GM23338 (cell line): ENCODE measurements around the gene MTHFR. TPM values are rescaled to one million over a fixed set of nuclear protein-coding genes. Genes with fewer than 3 reads are reported as not detected.

Source experiments
- ATAC-seq: fragments of 200-7000 bp; cut with Tn5 transposase; 3 replicates; pipeline ENCODE4 v1.9.1; 2020
- DNase-seq: peaks from one replicate; pipeline ENCODE4 v3.0.0-alpha.2; 2015; ENCODE audit warnings: low spot score
- H2AFZ ChIP-seq: fragments of 200-600 bp; sonication (generic); 2 replicates; pipeline ENCODE4 v1.8.0; 2016; ENCODE audit warnings: antibody characterized with exemption, mild to moderate bottlenecking, moderate library complexity
- H3F3A ChIP-seq: fragments of 200-600 bp; sonication (generic); replicated peaks from 2 replicates; pipeline ENCODE4 v1.8.0; 2017; ENCODE audit warnings: antibody characterized with exemption, mixed run types, low read depth
- H3K27ac ChIP-seq: fragments of 200-600 bp; sonication (generic); 2 replicates; pipeline ENCODE4 v1.6.1; 2016; ENCODE audit warnings: low read depth
- H3K27me3 ChIP-seq: fragments of 200-600 bp; sonication (generic); 2 replicates; pipeline ENCODE4 v1.8.0; 2016; ENCODE audit warnings: mild to moderate bottlenecking, mixed run types, moderate library complexity; ENCODE audit not compliant: insufficient read depth
- H3K36me3 ChIP-seq: fragments of 200-600 bp; sonication (generic); 2 replicates; pipeline ENCODE4 v1.8.0; 2016; ENCODE audit warnings: mild to moderate bottlenecking; ENCODE audit not compliant: insufficient read depth
- H3K4me1 ChIP-seq: fragments of 200-600 bp; sonication (generic); 2 replicates; pipeline ENCODE4 v1.8.0; 2016; ENCODE audit warnings: mild to moderate bottlenecking, moderate library complexity; ENCODE audit not compliant: insufficient read depth
- H3K4me2 ChIP-seq: fragments of 200-600 bp; sonication (generic); 2 replicates; pipeline ENCODE4 v1.7.1; 2017; ENCODE audit warnings: mixed run types
- H3K4me3 ChIP-seq: fragments of 200-600 bp; sonication (generic); 2 replicates; pipeline ENCODE4 v1.6.1; 2016; ENCODE audit warnings: mixed run types
- H3K79me2 ChIP-seq: fragments of 200-600 bp; sonication (generic); replicated peaks from 2 replicates; pipeline ENCODE4 v1.8.0; 2017; ENCODE audit warnings: mild to moderate bottlenecking; ENCODE audit not compliant: insufficient read depth
- H3K9me2 ChIP-seq: fragments of 200-600 bp; sonication (generic); 2 replicates; pipeline ENCODE4 v1.8.0; 2017; ENCODE audit not compliant: insufficient read depth
- H4K20me1 ChIP-seq: fragments of 200-600 bp; sonication (generic); replicated peaks from 2 replicates; pipeline ENCODE4 v1.8.0; 2017; ENCODE audit warnings: mild to moderate bottlenecking; ENCODE audit not compliant: insufficient read depth
- H3K27ac Mint-ChIP-seq: 2 replicates; pipeline ENCODE4 v1.8.0; 2020; ENCODE audit warnings: inconsistent platforms, mild to moderate bottlenecking, moderate library complexity, mixed read lengths
- H3K27me3 Mint-ChIP-seq: 3 replicates; pipeline ENCODE4 v1.8.0; 2022; ENCODE audit warnings: low read depth, mild to moderate bottlenecking, moderate library complexity, mixed read lengths, inconsistent platforms; ENCODE audit not compliant: insufficient read depth, poor library complexity
- H3K36me3 Mint-ChIP-seq: 3 replicates; pipeline ENCODE4 v1.8.0; 2021; ENCODE audit warnings: low read depth, mild to moderate bottlenecking, inconsistent platforms, moderate library complexity, mixed read lengths
- H3K4me1 Mint-ChIP-seq: 3 replicates; pipeline ENCODE4 v1.8.0; 2020; ENCODE audit warnings: mild to moderate bottlenecking, inconsistent platforms, mixed read lengths
- H3K4me3 Mint-ChIP-seq: 3 replicates; pipeline ENCODE4 v1.8.0; 2021; ENCODE audit warnings: moderate library complexity, mild to moderate bottlenecking, inconsistent platforms, mixed read lengths
- H3K9me3 Mint-ChIP-seq: 3 replicates; pipeline ENCODE4 v1.8.0; 2020; ENCODE audit warnings: moderate library complexity, mild to moderate bottlenecking, inconsistent platforms, mixed read lengths
- CREB1 ChIP-seq: fragments of 250-450 bp; sonication (Bioruptor Pico); IDR thresholded peaks from 2 replicates; pipeline ENCODE4 v1.5.0; 2020; ENCODE audit warnings: low read depth, mild to moderate bottlenecking, moderate library complexity
- EZH2 ChIP-seq: fragments of 200-600 bp; sonication (generic); IDR thresholded peaks from one replicate; pipeline ENCODE4 v1.8.0; 2017; ENCODE audit warnings: antibody characterized with exemption, mild to moderate bottlenecking, low read depth; ENCODE audit not compliant: unreplicated experiment
- EZH2phosphoT487 ChIP-seq: fragments of 200-600 bp; sonication (generic); IDR thresholded peaks from one replicate; pipeline ENCODE4 v1.8.1; 2018; ENCODE audit warnings: antibody characterized with exemption; ENCODE audit not compliant: unreplicated experiment
- NANOG ChIP-seq: IDR thresholded peaks from 2 replicates; pipeline ENCODE4 v1.6.1; 2016; ENCODE audit warnings: antibody characterized with exemption, borderline replicate concordance
- POLR2AphosphoS5 ChIP-seq: IDR thresholded peaks from 2 replicates; pipeline ENCODE4 v1.6.1; 2016; ENCODE audit warnings: antibody characterized with exemption, low read depth
- STAT1 ChIP-seq: IDR thresholded peaks from one replicate; pipeline ENCODE4 v1.6.1; 2016; ENCODE audit warnings: antibody characterized with exemption; ENCODE audit not compliant: unreplicated experiment
- ZNF114 ChIP-seq: fragments of 250-450 bp; sonication (Bioruptor Pico); IDR thresholded peaks from 2 replicates; pipeline ENCODE4 v1.5.0; 2020; ENCODE audit warnings: mild to moderate bottlenecking, moderate library complexity
- ZNF331 ChIP-seq: fragments of 250-450 bp; sonication (Bioruptor Pico); IDR thresholded peaks from 2 replicates; pipeline ENCODE4 v1.5.0; 2020; ENCODE audit warnings: low read depth, mild to moderate bottlenecking, moderate library complexity
- polyA plus RNA-seq: library from polyadenylated mRNA; unstranded; fragments of >200 nt; fragmentation: Nextera tagmentation; extraction: Ambion mirVana; gene quantifications from 2 replicates; pipeline ENCODE4 v1.2.1, GENCODE V29; 2016
- total RNA-seq: library from RNA; depleted of rRNA; stranded (reverse); fragments of >200 nt; shearing (Covaris generic); gene quantifications from 2 replicates; pipeline ENCODE4 v1.2.3, GENCODE V29; 2014
- TF ChIP-seq, protein P1 (sequence below): fragments of 250-450 bp; sonication (Bioruptor Pico); IDR thresholded peaks from 2 replicates; pipeline ENCODE4 v1.5.0; 2020; ENCODE audit warnings: mild to moderate bottlenecking, moderate library complexity
- TF ChIP-seq, protein P2 (sequence below): IDR thresholded peaks from one replicate; pipeline ENCODE4 v1.6.1; 2018; ENCODE audit warnings: antibody characterized with exemption; ENCODE audit not compliant: unreplicated experiment

Gene MTHFR
- total and polyA plus RNA-seq, 2 experiments from 2014 or later, result 6.9 to 21.6 TPM

DNA sequence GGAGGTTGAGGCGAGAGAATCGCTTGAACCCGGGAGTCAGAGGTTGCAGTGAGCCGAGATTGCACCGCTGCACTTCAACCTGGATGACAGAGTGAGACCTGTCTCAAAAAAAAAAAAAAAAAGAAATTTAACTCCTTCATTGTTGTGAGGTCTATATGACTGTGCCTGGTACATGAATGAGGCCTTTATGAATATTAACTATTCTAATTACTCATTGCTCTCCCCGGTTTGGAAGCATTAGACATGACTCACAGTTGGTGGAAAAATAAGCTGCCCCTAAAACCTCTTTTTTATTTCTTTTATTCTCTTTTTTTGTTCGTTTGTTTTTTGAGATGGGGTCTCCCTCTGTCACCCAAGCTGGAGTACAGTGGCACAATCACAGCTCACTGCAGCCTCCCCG lies 49.7 kb upstream of the MTHFR start (continued):
- TF ChIP-seq, protein P1, sequence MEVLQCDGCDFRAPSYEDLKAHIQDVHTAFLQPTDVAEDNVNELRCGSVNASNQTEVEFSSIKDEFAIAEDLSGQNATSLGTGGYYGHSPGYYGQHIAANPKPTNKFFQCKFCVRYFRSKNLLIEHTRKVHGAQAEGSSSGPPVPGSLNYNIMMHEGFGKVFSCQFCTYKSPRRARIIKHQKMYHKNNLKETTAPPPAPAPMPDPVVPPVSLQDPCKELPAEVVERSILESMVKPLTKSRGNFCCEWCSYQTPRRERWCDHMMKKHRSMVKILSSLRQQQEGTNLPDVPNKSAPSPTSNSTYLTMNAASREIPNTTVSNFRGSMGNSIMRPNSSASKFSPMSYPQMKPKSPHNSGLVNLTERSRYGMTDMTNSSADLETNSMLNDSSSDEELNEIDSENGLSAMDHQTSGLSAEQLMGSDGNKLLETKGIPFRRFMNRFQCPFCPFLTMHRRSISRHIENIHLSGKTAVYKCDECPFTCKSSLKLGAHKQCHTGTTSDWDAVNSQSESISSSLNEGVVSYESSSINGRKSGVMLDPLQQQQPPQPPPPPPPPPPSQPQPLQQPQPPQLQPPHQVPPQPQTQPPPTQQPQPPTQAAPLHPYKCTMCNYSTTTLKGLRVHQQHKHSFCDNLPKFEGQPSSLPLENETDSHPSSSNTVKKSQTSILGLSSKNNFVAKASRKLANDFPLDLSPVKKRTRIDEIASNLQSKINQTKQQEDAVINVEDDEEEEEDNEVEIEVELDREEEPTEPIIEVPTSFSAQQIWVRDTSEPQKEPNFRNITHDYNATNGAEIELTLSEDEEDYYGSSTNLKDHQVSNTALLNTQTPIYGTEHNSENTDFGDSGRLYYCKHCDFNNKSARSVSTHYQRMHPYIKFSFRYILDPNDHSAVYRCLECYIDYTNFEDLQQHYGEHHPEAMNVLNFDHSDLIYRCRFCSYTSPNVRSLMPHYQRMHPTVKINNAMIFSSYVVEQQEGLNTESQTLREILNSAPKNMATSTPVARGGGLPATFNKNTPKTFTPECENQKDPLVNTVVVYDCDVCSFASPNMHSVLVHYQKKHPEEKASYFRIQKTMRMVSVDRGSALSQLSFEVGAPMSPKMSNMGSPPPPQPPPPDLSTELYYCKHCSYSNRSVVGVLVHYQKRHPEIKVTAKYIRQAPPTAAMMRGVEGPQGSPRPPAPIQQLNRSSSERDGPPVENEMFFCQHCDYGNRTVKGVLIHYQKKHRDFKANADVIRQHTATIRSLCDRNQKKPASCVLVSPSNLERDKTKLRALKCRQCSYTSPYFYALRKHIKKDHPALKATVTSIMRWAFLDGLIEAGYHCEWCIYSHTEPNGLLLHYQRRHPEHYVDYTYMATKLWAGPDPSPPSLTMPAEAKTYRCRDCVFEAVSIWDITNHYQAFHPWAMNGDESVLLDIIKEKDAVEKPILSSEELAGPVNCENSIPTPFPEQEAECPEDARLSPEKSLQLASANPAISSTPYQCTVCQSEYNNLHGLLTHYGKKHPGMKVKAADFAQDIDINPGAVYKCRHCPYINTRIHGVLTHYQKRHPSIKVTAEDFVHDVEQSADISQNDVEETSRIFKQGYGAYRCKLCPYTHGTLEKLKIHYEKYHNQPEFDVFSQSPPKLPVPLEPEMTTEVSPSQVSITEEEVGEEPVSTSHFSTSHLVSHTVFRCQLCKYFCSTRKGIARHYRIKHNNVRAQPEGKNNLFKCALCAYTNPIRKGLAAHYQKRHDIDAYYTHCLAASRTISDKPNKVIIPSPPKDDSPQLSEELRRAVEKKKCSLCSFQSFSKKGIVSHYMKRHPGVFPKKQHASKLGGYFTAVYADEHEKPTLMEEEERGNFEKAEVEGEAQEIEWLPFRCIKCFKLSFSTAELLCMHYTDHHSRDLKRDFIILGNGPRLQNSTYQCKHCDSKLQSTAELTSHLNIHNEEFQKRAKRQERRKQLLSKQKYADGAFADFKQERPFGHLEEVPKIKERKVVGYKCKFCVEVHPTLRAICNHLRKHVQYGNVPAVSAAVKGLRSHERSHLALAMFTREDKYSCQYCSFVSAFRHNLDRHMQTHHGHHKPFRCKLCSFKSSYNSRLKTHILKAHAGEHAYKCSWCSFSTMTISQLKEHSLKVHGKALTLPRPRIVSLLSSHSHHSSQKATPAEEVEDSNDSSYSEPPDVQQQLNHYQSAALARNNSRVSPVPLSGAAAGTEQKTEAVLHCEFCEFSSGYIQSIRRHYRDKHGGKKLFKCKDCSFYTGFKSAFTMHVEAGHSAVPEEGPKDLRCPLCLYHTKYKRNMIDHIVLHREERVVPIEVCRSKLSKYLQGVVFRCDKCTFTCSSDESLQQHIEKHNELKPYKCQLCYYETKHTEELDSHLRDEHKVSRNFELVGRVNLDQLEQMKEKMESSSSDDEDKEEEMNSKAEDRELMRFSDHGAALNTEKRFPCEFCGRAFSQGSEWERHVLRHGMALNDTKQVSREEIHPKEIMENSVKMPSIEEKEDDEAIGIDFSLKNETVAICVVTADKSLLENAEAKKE (CRISPR knock-in tag), result no peak
- TF ChIP-seq ZNF114 (CRISPR knock-in tag) (no peak), NANOG (no peak), POLR2AphosphoS5 (no peak), EZH2phosphoT487 (no peak), STAT1 (no peak)

DNA sequence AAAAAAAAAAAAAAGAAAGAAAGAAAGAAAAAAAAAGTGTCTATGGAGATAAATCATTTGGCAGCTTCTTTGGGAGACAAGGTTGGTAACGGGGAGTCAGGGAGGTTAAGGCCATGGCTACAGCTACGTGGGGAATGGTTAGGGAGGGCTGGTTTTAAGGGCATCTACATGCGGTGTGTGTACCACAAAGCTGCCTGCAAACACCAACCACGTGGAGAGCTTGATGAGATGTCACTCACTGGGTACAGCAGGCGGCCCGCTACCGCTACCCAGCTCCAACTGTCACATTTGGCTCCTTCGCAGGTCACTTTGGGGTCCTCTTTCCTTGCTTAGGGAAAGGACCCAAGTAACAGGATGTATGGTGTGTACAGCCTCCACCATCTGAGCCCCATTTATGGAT lies 48.8 kb upstream of the MTHFR start:
- DNase-seq (no peak), ATAC-seq (no peak)
- H2AFZ ChIP-seq, result no peak overlapping the region
- Mint-ChIP-seq H3K4me3 (no peak overlapping the region), H3K4me1 (peaks cover 6% of the 10 kb centered on the region; the same call in 1 of the 3 replicates), H3K27me3 (peaks cover 12% of the 10 kb centered on the region), H3K27ac (no peak overlapping the region), H3K36me3 (no peaks in the 10 kb centered on the region), H3K9me3 (no peaks in the 10 kb centered on the region)
- TF ChIP-seq NANOG, result no peak
- no peak for TF ChIP-seq EZH2
- TF ChIP-seq ZNF331 (CRISPR knock-in tag), result no peak
- no peak for TF ChIP-seq CREB1
- TF ChIP-seq POLR2AphosphoS5, result no peak
- TF ChIP-seq STAT1, result no peak
- TF ChIP-seq EZH2phosphoT487, result no peak
- TF ChIP-seq, protein P2, sequence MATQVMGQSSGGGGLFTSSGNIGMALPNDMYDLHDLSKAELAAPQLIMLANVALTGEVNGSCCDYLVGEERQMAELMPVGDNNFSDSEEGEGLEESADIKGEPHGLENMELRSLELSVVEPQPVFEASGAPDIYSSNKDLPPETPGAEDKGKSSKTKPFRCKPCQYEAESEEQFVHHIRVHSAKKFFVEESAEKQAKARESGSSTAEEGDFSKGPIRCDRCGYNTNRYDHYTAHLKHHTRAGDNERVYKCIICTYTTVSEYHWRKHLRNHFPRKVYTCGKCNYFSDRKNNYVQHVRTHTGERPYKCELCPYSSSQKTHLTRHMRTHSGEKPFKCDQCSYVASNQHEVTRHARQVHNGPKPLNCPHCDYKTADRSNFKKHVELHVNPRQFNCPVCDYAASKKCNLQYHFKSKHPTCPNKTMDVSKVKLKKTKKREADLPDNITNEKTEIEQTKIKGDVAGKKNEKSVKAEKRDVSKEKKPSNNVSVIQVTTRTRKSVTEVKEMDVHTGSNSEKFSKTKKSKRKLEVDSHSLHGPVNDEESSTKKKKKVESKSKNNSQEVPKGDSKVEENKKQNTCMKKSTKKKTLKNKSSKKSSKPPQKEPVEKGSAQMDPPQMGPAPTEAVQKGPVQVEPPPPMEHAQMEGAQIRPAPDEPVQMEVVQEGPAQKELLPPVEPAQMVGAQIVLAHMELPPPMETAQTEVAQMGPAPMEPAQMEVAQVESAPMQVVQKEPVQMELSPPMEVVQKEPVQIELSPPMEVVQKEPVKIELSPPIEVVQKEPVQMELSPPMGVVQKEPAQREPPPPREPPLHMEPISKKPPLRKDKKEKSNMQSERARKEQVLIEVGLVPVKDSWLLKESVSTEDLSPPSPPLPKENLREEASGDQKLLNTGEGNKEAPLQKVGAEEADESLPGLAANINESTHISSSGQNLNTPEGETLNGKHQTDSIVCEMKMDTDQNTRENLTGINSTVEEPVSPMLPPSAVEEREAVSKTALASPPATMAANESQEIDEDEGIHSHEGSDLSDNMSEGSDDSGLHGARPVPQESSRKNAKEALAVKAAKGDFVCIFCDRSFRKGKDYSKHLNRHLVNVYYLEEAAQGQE, result no peak
- no peaks in the 10 kb centered on the region for H3K79me2 ChIP-seq
- no peak overlapping the region for H3K4me3 ChIP-seq
- H3K27ac ChIP-seq, result no peak overlapping the region
- no peaks in the 10 kb centered on the region for H3K4me1 ChIP-seq
- H3F3A ChIP-seq, result no peaks in the 10 kb centered on the region
- no peaks in the 10 kb centered on the region for H4K20me1 ChIP-seq
- no peaks in the 10 kb centered on the region for H3K36me3 ChIP-seq
- no peak overlapping the region for H3K4me2 ChIP-seq
- peaks cover 21% of the 10 kb centered on the region for H3K27me3 ChIP-seq
- no peaks in the 10 kb centered on the region for H3K9me2 ChIP-seq
